NCI-H2196 treated with DMSO at 0.1 percent for 48 hours (cell line): ENCODE data around the gene ANAPC10.
A peak's percentile ranks its signal among the peaks of the same experiment; 100 is the strongest.
"Not testable (repeated sequence)": the region's sequence is repeated elsewhere in the genome, so short reads cannot be mapped to it uniquely, and the experiment has no call there.

Experiments
- DNase-seq: peaks from one replicate; lab custom pipeline; 2025; ENCODE audit not compliant: unreplicated experiment; lab: John Stamatoyannopoulos, UW

ANAPC10 gene

GRCh38 chr4:145097821-145098674 lies at the start of gene ANAPC10, which contains the start of gene ABCE1:
Gene ANAPC10 (minus strand): TSS chr4:145098196. CDS start chr4:145096099, 2,097 bp downstream.
Gene ABCE1 (plus strand): TSS chr4:145098311. CDS start chr4:145104413, 6,102 bp downstream.
- DNase-seq = peak; percentile 73

GRCh38 chr4:145136219-145136618 lies 38.2 kb upstream of the ANAPC10 start:
- DNase-seq = not testable (repeated sequence)

- no peak for DNase-seq
These were observed 34.6 kb upstream of the ANAPC10 start for GRCh38 chr4:145132511-145133098.

- no peak for DNase-seq
These were observed 33.9 kb upstream of the ANAPC10 start for GRCh38 chr4:145131848-145132247.

- DNase-seq = no peak
These were observed 32.9 kb upstream of the ANAPC10 start for GRCh38 chr4:145130788-145131399.

GRCh38 chr4:145130130-145130529 lies 32.1 kb upstream of the ANAPC10 start:
- DNase-seq = no peak

GRCh38 chr4:145125396-145125795 lies 27.4 kb upstream of the ANAPC10 start:
- no peak for DNase-seq

GRCh38 chr4:145108128-145108527 lies 10.1 kb upstream of the ANAPC10 start:
- DNase-seq = no peak

GRCh38 chr4:145107126-145107525 lies 9.1 kb upstream of the ANAPC10 start:
- no peak for DNase-seq

- DNase-seq = no peak
These were observed 5.5 kb upstream of the ANAPC10 start for GRCh38 chr4:145103496-145103895.

GRCh38 chr4:145102619-145103018 lies 4.6 kb upstream of the ANAPC10 start:
- DNase-seq = no peak

GRCh38 chr4:145101091-145101490 lies 3.1 kb upstream of the ANAPC10 start:
- no peak for DNase-seq

- no peak for DNase-seq
These were observed 1.7 kb upstream of the ANAPC10 start for GRCh38 chr4:145099653-145100052.

GRCh38 chr4:145098675-145099037 lies 660 bp upstream of the ANAPC10 start:
- DNase-seq = no peak

GRCh38 chr4:145097331-145097820 lies 620 bp downstream of the ANAPC10 start:
- DNase-seq = no peak

- DNase-seq = no peak
These were observed 4.4 kb downstream of the ANAPC10 start for GRCh38 chr4:145093638-145094037.

- DNase-seq = no peak
These were observed 7.6 kb downstream of the ANAPC10 start for GRCh38 chr4:145090380-145090779.

- no peak for DNase-seq
These were observed 13.9 kb downstream of the ANAPC10 start for GRCh38 chr4:145083891-145084605.

- DNase-seq = no peak
These were observed 16.2 kb downstream of the ANAPC10 start for GRCh38 chr4:145081756-145082155.

- DNase-seq = no peak
These were observed 21.5 kb downstream of the ANAPC10 start for GRCh38 chr4:145076469-145076855.
